ENCODE measurements around the gene FAAP100.

Gene FAAP100

GRCh38 chr17:81553616-81554181, 1.5 kb upstream of the FAAP100 start:
- DNase-seq (ENCODE audit: extremely low read depth in 1 of 2, low read depth in 1 of 2), result no peak

- peak; percentile 32 to 55 for DNase-seq (ENCODE audit: extremely low read depth in 1 of 2, low read depth in 1 of 2)
Observed at GRCh38 chr17:81553018-81553615, 964 bp upstream of the FAAP100 start.

GRCh38 chr17:81551458-81552243, 502 bp downstream of the FAAP100 start:
- DNase-seq (ENCODE audit: extremely low read depth in 1 of 2, low read depth in 1 of 2), result no peak

- no peak for DNase-seq (ENCODE audit: extremely low read depth in 1 of 2, low read depth in 1 of 2)
Observed at GRCh38 chr17:81550830-81551457, 1.2 kb downstream of the FAAP100 start.

- no peak for DNase-seq (ENCODE audit: extremely low read depth in 1 of 2, low read depth in 1 of 2)
Observed at GRCh38 chr17:81550285-81550684, 1.9 kb downstream of the FAAP100 start.

- DNase-seq (ENCODE audit: extremely low read depth in 1 of 2, low read depth in 1 of 2), result no peak
Observed at GRCh38 chr17:81549826-81550225, 2.3 kb downstream of the FAAP100 start.

- no peak for DNase-seq (ENCODE audit: extremely low read depth in 1 of 2, low read depth in 1 of 2)
Observed at GRCh38 chr17:81549031-81549557, 3.1 kb downstream of the FAAP100 start.

- no peak for DNase-seq (ENCODE audit: extremely low read depth in 1 of 2, low read depth in 1 of 2)
Observed at GRCh38 chr17:81547614-81547982, 4.6 kb downstream of the FAAP100 start.

GRCh38 chr17:81546906-81547613, 5.1 kb downstream of the FAAP100 start:
- DNase-seq (ENCODE audit: extremely low read depth in 1 of 2, low read depth in 1 of 2), result no peak

- no peak for DNase-seq (ENCODE audit: extremely low read depth in 1 of 2, low read depth in 1 of 2)
Observed at GRCh38 chr17:81545160-81545949, 6.8 kb downstream of the FAAP100 start.

GRCh38 chr17:81544281-81544974, 7.7 kb downstream of the FAAP100 start:
- DNase-seq (ENCODE audit: extremely low read depth in 1 of 2, low read depth in 1 of 2), result no peak

- DNase-seq (ENCODE audit: extremely low read depth in 1 of 2, low read depth in 1 of 2), result no peak
Observed at GRCh38 chr17:81543756-81544155, 8.4 kb downstream of the FAAP100 start.

- no peak for DNase-seq (ENCODE audit: extremely low read depth in 1 of 2, low read depth in 1 of 2)
Observed at GRCh38 chr17:81543339-81543675, 8.8 kb downstream of the FAAP100 start.

GRCh38 chr17:81542431-81543338, 9.5 kb downstream of the FAAP100 start:
- DNase-seq (ENCODE audit: extremely low read depth in 1 of 2, low read depth in 1 of 2), result no peak

GRCh38 chr17:81541123-81541522, 11.0 kb downstream of the FAAP100 start:
- DNase-seq (ENCODE audit: extremely low read depth in 1 of 2, low read depth in 1 of 2), result no peak

GRCh38 chr17:81540676-81541027, 11.5 kb downstream of the FAAP100 start:
- DNase-seq (ENCODE audit: extremely low read depth in 1 of 2, low read depth in 1 of 2), result no peak

GRCh38 chr17:81539961-81540675, 12.0 kb downstream of the FAAP100 start:
- no peak for DNase-seq (ENCODE audit: extremely low read depth in 1 of 2, low read depth in 1 of 2)

GRCh38 chr17:81539571-81539900, 12.6 kb downstream of the FAAP100 start:
- no peak for DNase-seq (ENCODE audit: extremely low read depth in 1 of 2, low read depth in 1 of 2)

Measured in activated CD8-positive, alpha-beta memory T cell treated with anti-CD3 and anti-CD28 coated beads for 1 hour (primary cell).